AG04450 (cell line): Measurements from ENCODE around the gene SMIM36. TPM values are rescaled to one million over a fixed set of nuclear protein-coding genes. Genes with fewer than 3 reads are reported as not detected.

Experiments used
- CTCF ChIA-PET: fragments of 300-600, 350-600 bp; formaldehyde crosslinking; extraction: SDS; loops from one replicate; lab custom pipeline; 2022; ENCODE audit warnings: antibody characterized with exemption, inconsistent platforms; lab: Charles Lee
- POLR2A ChIA-PET: fragments of 350-600 bp; formaldehyde crosslinking; extraction: SDS; loops from one replicate; lab custom pipeline; 2021; ENCODE audit warnings: antibody characterized with exemption, inconsistent platforms; lab: Yijun Ruan, JAX
- DNase-seq: peaks from one replicate; pipeline ENCODE4 v3.0.0-alpha.2; 2011; ENCODE audit warnings: low read depth, low spot score
- H3K27ac ChIP-seq: one replicate; pipeline ENCODE4 v1.5.1; 2012; ENCODE audit warnings: low read depth, low read length, control low read depth
- H3K27me3 ChIP-seq: one replicate; pipeline ENCODE4 v1.6.0; 2012; ENCODE audit warnings: low read length; ENCODE audit not compliant: control insufficient read depth, insufficient read depth
- H3K4me3 ChIP-seq: 2 replicates; pipeline ENCODE4 v1.5.1; 2011; ENCODE audit warnings: mild to moderate bottlenecking, low read depth, low read length, control low read depth
- H3K9me3 ChIP-seq: 2 replicates; pipeline ENCODE4 v1.5.1; 2012; ENCODE audit warnings: low read length; ENCODE audit not compliant: control insufficient read depth, insufficient read depth
- polyA plus RNA-seq: library from polyadenylated mRNA; depleted of rRNA; stranded (reverse); fragments of >200 nt; gene quantifications from 2 replicates; pipeline ENCODE4 v1.2.3, GENCODE V29; 2011
- TF ChIP-seq, protein P1 (sequence below): IDR thresholded peaks from 2 replicates; pipeline ENCODE4 v1.5.1; 2011; ENCODE audit warnings: low read depth, low read length, control low read depth, inconsistent platforms

Gene SMIM36
- polyA plus RNA-seq, 1 experiment: not detected

- ChIA-PET POLR2A (no interaction called here), CTCF (no interaction called here)
- DNase-seq: no peak
- no peak overlapping the region for H3K4me3 ChIP-seq
- no peak overlapping the region for H3K27ac ChIP-seq
- TF ChIP-seq, protein P1, sequence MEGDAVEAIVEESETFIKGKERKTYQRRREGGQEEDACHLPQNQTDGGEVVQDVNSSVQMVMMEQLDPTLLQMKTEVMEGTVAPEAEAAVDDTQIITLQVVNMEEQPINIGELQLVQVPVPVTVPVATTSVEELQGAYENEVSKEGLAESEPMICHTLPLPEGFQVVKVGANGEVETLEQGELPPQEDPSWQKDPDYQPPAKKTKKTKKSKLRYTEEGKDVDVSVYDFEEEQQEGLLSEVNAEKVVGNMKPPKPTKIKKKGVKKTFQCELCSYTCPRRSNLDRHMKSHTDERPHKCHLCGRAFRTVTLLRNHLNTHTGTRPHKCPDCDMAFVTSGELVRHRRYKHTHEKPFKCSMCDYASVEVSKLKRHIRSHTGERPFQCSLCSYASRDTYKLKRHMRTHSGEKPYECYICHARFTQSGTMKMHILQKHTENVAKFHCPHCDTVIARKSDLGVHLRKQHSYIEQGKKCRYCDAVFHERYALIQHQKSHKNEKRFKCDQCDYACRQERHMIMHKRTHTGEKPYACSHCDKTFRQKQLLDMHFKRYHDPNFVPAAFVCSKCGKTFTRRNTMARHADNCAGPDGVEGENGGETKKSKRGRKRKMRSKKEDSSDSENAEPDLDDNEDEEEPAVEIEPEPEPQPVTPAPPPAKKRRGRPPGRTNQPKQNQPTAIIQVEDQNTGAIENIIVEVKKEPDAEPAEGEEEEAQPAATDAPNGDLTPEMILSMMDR: no peak
- peaks cover 2% of the 10 kb centered on the region for H3K27me3 ChIP-seq
- no peaks in the 10 kb centered on the region for H3K9me3 ChIP-seq
These were observed 16.0 kb downstream of the SMIM36 start for GRCh38 chr17:55495239-55495638.

DNA sequence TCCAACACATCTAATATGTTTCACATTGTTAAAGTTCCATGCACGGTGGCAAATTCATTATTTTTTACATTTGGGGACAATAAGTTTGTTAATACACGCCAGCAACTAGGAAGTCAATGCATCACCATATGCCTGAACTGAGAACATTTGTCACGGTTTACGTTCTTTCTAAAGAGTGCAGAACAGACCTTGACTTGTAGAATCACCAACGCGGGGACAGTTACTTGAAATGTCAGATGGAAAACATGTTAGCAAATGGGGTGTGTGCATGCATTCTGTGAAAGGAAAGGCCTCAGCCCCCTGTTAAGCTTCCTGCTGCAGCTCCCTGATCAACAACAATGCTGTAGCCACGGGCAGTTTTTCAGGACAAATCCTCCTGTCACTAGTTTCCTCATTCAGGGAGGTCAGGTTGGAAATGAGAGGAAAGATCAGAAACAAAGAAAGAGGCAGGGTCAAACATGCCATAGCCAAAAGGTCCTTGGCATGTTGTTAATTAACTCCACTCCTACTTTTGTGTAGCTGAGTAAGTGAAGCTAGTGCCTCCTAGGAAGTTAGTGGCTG lies 18.4 kb downstream of the SMIM36 start:
- ChIA-PET CTCF (interaction anchor here (0.6 to 1.3 kb wide), 2 partner anchors 21 to 197 kb away, joined by 4 read pairs; no protein-coding TSS in a partner anchor), POLR2A (no interaction called here)
- Histone ChIP-seq H3K9me3 (no peaks in the 10 kb centered on the region), H3K27ac (no peak overlapping the region), H3K4me3 (no peak overlapping the region), H3K27me3 (peaks cover 2% of the 10 kb centered on the region)
- TF ChIP-seq, protein P1: no peak
- no peak for DNase-seq

GRCh38 chr17:55490376-55490775 lies 20.9 kb downstream of the SMIM36 start:
- ChIA-PET POLR2A (no interaction called here), CTCF (interaction anchor here (1.4 kb wide), 1 partner anchor 24 kb away, joined by 5 read pairs; no protein-coding TSS in a partner anchor)
- no peak for DNase-seq
- Histone ChIP-seq H3K27me3 (no peaks in the 10 kb centered on the region), H3K9me3 (no peaks in the 10 kb centered on the region), H3K27ac (no peak overlapping the region), H3K4me3 (no peak overlapping the region)
- TF ChIP-seq, protein P1: no peak

DNA sequence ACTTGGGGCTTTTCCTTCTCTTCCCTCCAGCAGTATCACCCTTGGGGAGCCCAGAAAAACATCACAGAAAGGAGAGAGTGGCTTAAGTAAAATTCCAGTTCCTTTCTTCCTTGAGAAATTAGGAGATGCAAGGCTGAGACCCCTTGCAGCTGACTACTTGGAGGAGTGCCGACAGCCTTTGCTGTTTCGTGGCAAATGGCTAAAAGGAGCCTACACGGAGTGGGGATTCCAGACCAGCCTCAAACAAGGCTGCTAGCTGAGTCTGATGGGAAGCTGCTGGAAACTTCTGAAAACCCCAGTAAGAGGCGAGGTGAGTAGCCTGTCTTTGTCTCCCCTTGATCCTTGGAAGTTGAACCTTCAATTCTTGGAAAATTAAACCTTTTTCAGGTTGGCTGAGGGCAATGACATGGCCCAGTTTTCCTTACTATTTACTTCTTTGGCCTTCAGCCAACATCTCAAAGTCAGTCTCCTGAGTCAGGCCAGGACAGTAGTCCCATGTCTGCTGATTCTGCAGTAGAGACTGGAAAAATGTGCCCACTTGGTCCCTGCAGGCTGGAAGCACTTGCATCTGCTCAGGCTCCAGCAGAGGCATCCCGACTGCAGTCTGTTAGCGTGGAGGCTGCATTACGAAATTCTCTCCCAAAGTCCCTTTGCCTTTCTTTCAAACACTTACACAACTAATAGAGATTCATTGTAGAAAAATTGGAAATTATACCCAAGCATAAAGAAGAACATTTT lies 23.4 kb downstream of the SMIM36 start:
- TF ChIP-seq, protein P1: no peak
- CTCF ChIA-PET: interaction anchor here (0.6 to 1.0 kb wide), 2 partner anchors 8 to 26 kb away, joined by 3 read pairs; no protein-coding TSS in a partner anchor
- POLR2A ChIA-PET: no interaction called here
- H3K27me3 ChIP-seq: no peaks in the 10 kb centered on the region
- H3K4me3 ChIP-seq: no peak overlapping the region
- H3K9me3 ChIP-seq: no peaks in the 10 kb centered on the region
- H3K27ac ChIP-seq: no peak overlapping the region
- no peak for DNase-seq

DNA sequence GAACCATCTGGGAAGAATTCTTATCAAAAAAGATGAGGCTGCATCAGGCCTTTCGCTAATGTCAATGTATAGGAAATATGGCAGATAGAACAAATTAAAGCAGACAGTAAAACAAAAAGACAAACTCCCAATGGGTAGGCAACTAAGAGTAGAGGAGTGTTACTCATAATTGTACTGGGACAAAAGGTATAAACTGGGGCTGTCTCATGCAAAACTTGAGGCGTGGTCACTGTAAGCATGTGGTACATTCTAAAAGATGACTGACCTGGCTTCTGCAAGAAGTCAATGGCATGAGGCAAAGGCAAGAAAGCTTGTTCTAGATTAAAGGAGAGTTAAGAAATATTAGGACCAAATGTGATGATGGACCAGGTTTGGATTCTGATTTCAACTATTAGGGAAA lies 26.7 kb downstream of the SMIM36 start:
- CTCF ChIA-PET: interaction anchor here (1.0 kb wide), 1 partner anchor 47 kb away, joined by 3 read pairs; no protein-coding TSS in a partner anchor
- Histone ChIP-seq H3K27ac (no peak overlapping the region), H3K4me3 (no peak overlapping the region), H3K9me3 (no peaks in the 10 kb centered on the region), H3K27me3 (no peaks in the 10 kb centered on the region)
- POLR2A ChIA-PET: no interaction called here
- no peak for DNase-seq
- TF ChIP-seq, protein P1: no peak
